Measurements from ENCODE around the gene NDC1. TPM values are rescaled to one million over a fixed set of nuclear protein-coding genes. Genes with fewer than 3 reads are reported as not detected.

The NDC1 gene
- total RNA-seq, 1 donor from 2014 or later = 94.3 TPM

- no peaks in the 10 kb centered on the region for H3K36me3 Mint-ChIP-seq
- no peak for DNase-seq (ENCODE audit: low spot score)
- Histone ChIP-seq H3K4me1 (no peaks in the 10 kb centered on the region), H3K36me3 (no peaks in the 10 kb centered on the region), H2AFZ (replicated peaks) (no peak overlapping the region), H3K79me2 (ENCODE audit: low read depth) (no peaks in the 10 kb centered on the region), H3K4me3 (no peak overlapping the region), H3K9ac (no peak overlapping the region), H3F3A (ENCODE audit: low read depth) (no peaks in the 10 kb centered on the region), H3K9me3 (ENCODE audit: low read depth) (no peaks in the 10 kb centered on the region), H3K27me3 (no peaks in the 10 kb centered on the region), H4K20me1 (ENCODE audit: low read depth) (no peaks in the 10 kb centered on the region), H3K27ac (no peak overlapping the region), H3K4me2 (no peak overlapping the region)
- peaks cover 4% of the 10 kb centered on the region for H3K27me3 Mint-ChIP-seq (ENCODE audit: insufficient read depth, low read depth)
- no peaks in the 10 kb centered on the region for H3K4me1 Mint-ChIP-seq
- no peak for TF ChIP-seq EZH2 (IDR thresholded peaks at IDR 0.05)
- TF ChIP-seq CTCF (IDR thresholded peaks at IDR 0.05) = no peak
- TF ChIP-seq EZH2phosphoT487 (IDR thresholded peaks at IDR 0.05) = no peak
- H3K4me3 Mint-ChIP-seq = no peak overlapping the region
- H3K27ac Mint-ChIP-seq = no peak overlapping the region
- peaks cover 2% of the 10 kb centered on the region for H3K9me3 Mint-ChIP-seq
Measured at GRCh38 chr1:53722025-53722424, 116.1 kb downstream of the NDC1 start.

GRCh38 chr1:53721088-53721487 is 117.0 kb downstream of the NDC1 start:
- no peak overlapping the region for H2AFZ ChIP-seq (replicated peaks)
- H4K20me1 ChIP-seq (ENCODE audit: low read depth) = no peaks in the 10 kb centered on the region
- H3K27me3 Mint-ChIP-seq (ENCODE audit: insufficient read depth, low read depth) = peaks cover 4% of the 10 kb centered on the region
- no peaks in the 10 kb centered on the region for H3K36me3 Mint-ChIP-seq
- H3K9me3 Mint-ChIP-seq = no peaks in the 10 kb centered on the region
- no peaks in the 10 kb centered on the region for H3F3A ChIP-seq (ENCODE audit: low read depth)
- no peak overlapping the region for H3K4me3 ChIP-seq
- H3K79me2 ChIP-seq (ENCODE audit: low read depth) = no peaks in the 10 kb centered on the region
- H3K36me3 ChIP-seq = no peaks in the 10 kb centered on the region
- no peak overlapping the region for H3K9ac ChIP-seq
- no peak for DNase-seq (ENCODE audit: low spot score)
- H3K27ac ChIP-seq = no peak overlapping the region
- H3K4me3 Mint-ChIP-seq = no peak overlapping the region
- no peaks in the 10 kb centered on the region for H3K4me1 ChIP-seq
- no peak overlapping the region for H3K4me2 ChIP-seq
- TF ChIP-seq EZH2 (IDR thresholded peaks at IDR 0.05) (no peak), EZH2phosphoT487 (IDR thresholded peaks at IDR 0.05) (no peak), CTCF (IDR thresholded peaks at IDR 0.05) (no peak)
- no peak overlapping the region for H3K27ac Mint-ChIP-seq
- H3K27me3 ChIP-seq = no peaks in the 10 kb centered on the region
- H3K4me1 Mint-ChIP-seq = no peaks in the 10 kb centered on the region
- no peaks in the 10 kb centered on the region for H3K9me3 ChIP-seq (ENCODE audit: low read depth)

- Mint-ChIP-seq H3K27me3 (ENCODE audit: insufficient read depth, low read depth) (peaks cover 4% of the 10 kb centered on the region), H3K36me3 (no peaks in the 10 kb centered on the region)
Measured at GRCh38 chr1:53719469-53719868, 118.6 kb downstream of the NDC1 start.

More at GRCh38 chr1:53719469-53719868, 118.6 kb downstream of the NDC1 start:
- no peaks in the 10 kb centered on the region for H3F3A ChIP-seq (ENCODE audit: low read depth)
- no peak overlapping the region for H2AFZ ChIP-seq (replicated peaks)
- H3K27ac ChIP-seq = no peak overlapping the region
- H3K79me2 ChIP-seq (ENCODE audit: low read depth) = no peaks in the 10 kb centered on the region
- H3K4me3 ChIP-seq = no peak overlapping the region
- H4K20me1 ChIP-seq (ENCODE audit: low read depth) = no peaks in the 10 kb centered on the region
- H3K36me3 ChIP-seq = no peaks in the 10 kb centered on the region
- H3K27me3 ChIP-seq = no peaks in the 10 kb centered on the region
- Mint-ChIP-seq H3K4me3 (no peak overlapping the region), H3K9me3 (no peaks in the 10 kb centered on the region), H3K27ac (no peak overlapping the region), H3K4me1 (no peaks in the 10 kb centered on the region)
- H3K9me3 ChIP-seq (ENCODE audit: low read depth) = no peaks in the 10 kb centered on the region
- TF ChIP-seq EZH2phosphoT487 (IDR thresholded peaks at IDR 0.05) = no peak
- TF ChIP-seq CTCF (IDR thresholded peaks at IDR 0.05) = no peak
- no peak for TF ChIP-seq EZH2 (IDR thresholded peaks at IDR 0.05)
- no peak for DNase-seq (ENCODE audit: low spot score)
- no peaks in the 10 kb centered on the region for H3K4me1 ChIP-seq
- no peak overlapping the region for H3K4me2 ChIP-seq
- H3K9ac ChIP-seq = no peak overlapping the region
